Activated T-cell treated with anti-CD3 and anti-CD28 coated beads for 48 hours (primary cell): ENCODE measurements around the gene TTC29.
"Not testable (repeated sequence)": the region's sequence is repeated elsewhere in the genome, so short reads cannot be mapped to it uniquely, and the experiment has no call there.

Experiments used
- DNase-seq: peaks from one replicate; pipeline ENCODE4 v3.0.0-alpha.2; 2020; ENCODE audit warnings: low read depth

TTC29 gene

GRCh38 chr4:146855761-146856160 lies 89.9 kb downstream of the TTC29 start:
- no peak for DNase-seq

GRCh38 chr4:146852360-146852759 lies 93.3 kb downstream of the TTC29 start:
- DNase-seq: no peak

GRCh38 chr4:146847345-146847744 lies 98.3 kb downstream of the TTC29 start:
- DNase-seq: no peak

- DNase-seq: no peak
These were observed 98.8 kb downstream of the TTC29 start for GRCh38 chr4:146846882-146847281.

GRCh38 chr4:146844761-146845160 lies 100.9 kb downstream of the TTC29 start:
- no peak for DNase-seq

GRCh38 chr4:146842876-146843275 lies 102.8 kb downstream of the TTC29 start:
- no peak for DNase-seq

- no peak for DNase-seq
These were observed 104.9 kb downstream of the TTC29 start for GRCh38 chr4:146840731-146841130.

- DNase-seq: no peak
These were observed 110.6 kb downstream of the TTC29 start for GRCh38 chr4:146835096-146835495.

- no peak for DNase-seq
These were observed 111.2 kb downstream of the TTC29 start for GRCh38 chr4:146834263-146835034.

- DNase-seq: no peak
These were observed 112.1 kb downstream of the TTC29 start for GRCh38 chr4:146833530-146833929.

GRCh38 chr4:146822980-146823379 lies 122.7 kb downstream of the TTC29 start:
- not testable (repeated sequence) for DNase-seq

- no peak for DNase-seq
These were observed 130.9 kb downstream of the TTC29 start for GRCh38 chr4:146814750-146815149.

- DNase-seq: no peak
These were observed 150.0 kb downstream of the TTC29 start for GRCh38 chr4:146795711-146796110.

GRCh38 chr4:146793727-146794126 lies 151.9 kb downstream of the TTC29 start:
- no peak for DNase-seq

- no peak for DNase-seq
These were observed 154.2 kb downstream of the TTC29 start for GRCh38 chr4:146791439-146791838.

GRCh38 chr4:146790515-146790914 lies 155.1 kb downstream of the TTC29 start:
- no peak for DNase-seq

GRCh38 chr4:146787731-146788130 lies 157.9 kb downstream of the TTC29 start:
- DNase-seq: no peak

- DNase-seq: no peak
These were observed 169.0 kb downstream of the TTC29 start for GRCh38 chr4:146776691-146777090.

- DNase-seq: no peak
These were observed 182.1 kb downstream of the TTC29 start for GRCh38 chr4:146763560-146763959.

GRCh38 chr4:146762016-146762415 lies 183.6 kb downstream of the TTC29 start:
- DNase-seq: no peak

GRCh38 chr4:146742416-146742815 lies 203.2 kb downstream of the TTC29 start:
- DNase-seq: no peak

- DNase-seq: no peak
These were observed 206.5 kb downstream of the TTC29 start for GRCh38 chr4:146739182-146739581.

- not testable (repeated sequence) for DNase-seq
These were observed 222.1 kb downstream of the TTC29 start for GRCh38 chr4:146723519-146723918.

- no peak for DNase-seq
These were observed 235.7 kb downstream of the TTC29 start for GRCh38 chr4:146709956-146710355.
